H1 (cell line): ENCODE measurements around the gene EXOG.

Experiments used
- BCL11A ChIP-seq, 2 experiments: IDR thresholded peaks; one replicate each; pipeline ENCODE4 v1.6.1; 2011; ENCODE audit warnings: low read depth in 2 of 2, low read length in 2 of 2, mild to moderate bottlenecking in 2 of 2
- CHD2 ChIP-seq: IDR thresholded peaks from 2 replicates; pipeline ENCODE4 v1.6.1; 2012; ENCODE audit warnings: low read length, improper control_type of control experiment
- CREB1 ChIP-seq: IDR thresholded peaks from 2 replicates; pipeline ENCODE4 v1.6.1; 2012; ENCODE audit warnings: inconsistent platforms
- CTCF ChIP-seq, 3 experiments: IDR thresholded peaks; 1 replicate in 2 of 3; 2 replicates in 1 of 3; pipeline versions ENCODE4 v1.5.1 to v1.6.1; 2011; ENCODE audit warnings: low read length in 3 of 3, mild to moderate bottlenecking in 3 of 3, inconsistent platforms in 2 of 3, low read depth in 1 of 3, moderate library complexity in 1 of 3; ENCODE audit not compliant: insufficient read depth in 1 of 3; ENCODE audit errors: control extremely low read depth in 1 of 3
- HDAC2 ChIP-seq, 2 experiments: fragments of 300-600 bp in 1 of 2; sonication (generic) in 1 of 2; IDR thresholded peaks; 2 replicates each; pipeline ENCODE4 v1.6.1; 2011 to 2012; ENCODE audit warnings: low read depth in 2 of 2, low read length in 2 of 2, mild to moderate bottlenecking in 2 of 2, moderate library complexity in 2 of 2, borderline replicate concordance in 1 of 2, inconsistent platforms in 1 of 2
- HDAC6 ChIP-seq: IDR thresholded peaks from one replicate; pipeline ENCODE4 v1.7.1; 2012; ENCODE audit warnings: low read depth, mild to moderate bottlenecking, inconsistent platforms, low read length, moderate library complexity
- JUND ChIP-seq: IDR thresholded peaks from 2 replicates; pipeline ENCODE4 v1.6.1; 2011; ENCODE audit warnings: mild to moderate bottlenecking, improper control_type of control experiment, low read length
- KDM5A ChIP-seq: fragments of 200-600 bp; IDR thresholded peaks from 2 replicates; pipeline ENCODE4 v1.7.1; 2012; ENCODE audit warnings: mild to moderate bottlenecking, low read length, inconsistent platforms, mixed read lengths
- MAX ChIP-seq: IDR thresholded peaks from 2 replicates; pipeline ENCODE4 v1.6.1; 2012; ENCODE audit warnings: inconsistent platforms
- POLR2AphosphoS5 ChIP-seq: IDR thresholded peaks from 2 replicates; pipeline ENCODE4 v1.6.1; 2011; ENCODE audit warnings: low read depth, low read length
- RFX5 ChIP-seq: IDR thresholded peaks from 2 replicates; pipeline ENCODE4 v1.6.1; 2011; ENCODE audit warnings: low read depth, low read length, improper control_type of control experiment, borderline replicate concordance
- RXRA ChIP-seq: IDR thresholded peaks from 2 replicates; pipeline ENCODE4 v1.6.1; 2011; ENCODE audit warnings: low read depth, mild to moderate bottlenecking, low read length, moderate library complexity; ENCODE audit not compliant: insufficient read depth
- SP2 ChIP-seq: IDR thresholded peaks from 2 replicates; pipeline ENCODE4 v1.6.1; 2012; ENCODE audit warnings: mild to moderate bottlenecking, low read length, inconsistent platforms
- SUZ12 ChIP-seq: fragments of 200-600 bp; sonication (generic); IDR thresholded peaks from 2 replicates; pipeline ENCODE4 v1.6.1; 2012; ENCODE audit warnings: mild to moderate bottlenecking, inconsistent platforms, low read length, moderate library complexity, mixed read lengths

- TF ChIP-seq CTCF (IDR thresholded peaks at IDR 0.05; ENCODE audit: control extremely low read depth in 1 of 3, insufficient read depth in 1 of 3, low read depth in 1 of 3, low read length in 3 of 3) (no peak), RFX5 (no peak), POLR2AphosphoS5 (no peak), MAX (no peak), SP2 (no peak), CREB1 (no peak), JUND (no peak), KDM5A (no peak), RXRA (no peak), CHD2 (no peak), HDAC2 (IDR thresholded peaks at IDR 0.05; ENCODE audit: borderline replicate concordance in 1 of 2, low read depth in 2 of 2, low read length in 2 of 2) (no peak), SUZ12 (no peak), BCL11A (IDR thresholded peaks at IDR 0.05; ENCODE audit: low read depth in 2 of 2, low read length in 2 of 2) (no peak), HDAC6 (no peak)
Measured at GRCh38 chr3:38493031-38493430, 3.1 kb upstream of the EXOG start.
